ENCODE measurements around the gene RAD51B.

Gene RAD51B

GRCh38 chr14:68594737-68595380, 775.3 kb downstream of the RAD51B start:
- no peak for DNase-seq

GRCh38 chr14:68596211-68596610, 776.6 kb downstream of the RAD51B start:
- no peak for DNase-seq

DNA sequence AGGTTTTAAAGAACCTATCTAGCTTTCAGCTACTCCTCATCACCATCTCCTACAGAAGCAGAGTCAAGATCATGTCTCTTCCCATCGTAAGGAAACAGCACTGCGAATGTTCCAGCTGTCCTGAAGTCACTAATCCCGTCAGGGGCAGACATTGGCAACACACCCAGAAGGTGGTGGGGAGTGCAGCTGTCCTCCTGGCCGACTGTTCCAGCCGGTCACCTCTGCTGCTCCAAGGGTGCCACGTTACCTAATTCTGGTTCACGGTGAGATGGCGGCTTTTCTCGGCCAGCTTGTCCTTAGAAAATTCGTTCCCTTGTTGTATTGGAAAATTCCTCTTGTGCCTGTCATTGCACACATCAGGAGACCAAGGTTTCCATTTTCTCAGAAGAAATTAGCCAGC, 777.1 kb downstream of the RAD51B start:
- DNase-seq: no peak

DNA sequence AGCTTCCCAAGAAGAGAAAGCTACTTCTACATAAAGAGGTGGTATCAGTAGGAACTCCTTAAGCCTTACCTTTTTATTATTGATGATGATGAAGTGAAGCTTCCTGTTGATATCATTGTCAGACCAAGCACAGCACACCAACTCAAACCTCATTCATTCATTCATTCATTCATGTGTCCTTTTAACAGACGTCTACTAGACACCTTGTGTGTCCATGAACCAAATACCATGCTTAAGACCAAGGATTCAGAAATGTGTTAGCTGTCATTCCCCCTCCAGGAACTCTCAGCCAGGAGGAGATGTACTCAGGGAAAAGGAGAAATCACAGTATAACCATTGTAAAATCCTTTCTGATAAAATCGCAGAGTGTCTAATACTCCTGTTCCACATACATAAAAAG, 778.5 kb downstream of the RAD51B start:
- DNase-seq: no peak

GRCh38 chr14:68598621-68599447, 779.3 kb downstream of the RAD51B start:
- DNase-seq: peak; percentile 16

DNA sequence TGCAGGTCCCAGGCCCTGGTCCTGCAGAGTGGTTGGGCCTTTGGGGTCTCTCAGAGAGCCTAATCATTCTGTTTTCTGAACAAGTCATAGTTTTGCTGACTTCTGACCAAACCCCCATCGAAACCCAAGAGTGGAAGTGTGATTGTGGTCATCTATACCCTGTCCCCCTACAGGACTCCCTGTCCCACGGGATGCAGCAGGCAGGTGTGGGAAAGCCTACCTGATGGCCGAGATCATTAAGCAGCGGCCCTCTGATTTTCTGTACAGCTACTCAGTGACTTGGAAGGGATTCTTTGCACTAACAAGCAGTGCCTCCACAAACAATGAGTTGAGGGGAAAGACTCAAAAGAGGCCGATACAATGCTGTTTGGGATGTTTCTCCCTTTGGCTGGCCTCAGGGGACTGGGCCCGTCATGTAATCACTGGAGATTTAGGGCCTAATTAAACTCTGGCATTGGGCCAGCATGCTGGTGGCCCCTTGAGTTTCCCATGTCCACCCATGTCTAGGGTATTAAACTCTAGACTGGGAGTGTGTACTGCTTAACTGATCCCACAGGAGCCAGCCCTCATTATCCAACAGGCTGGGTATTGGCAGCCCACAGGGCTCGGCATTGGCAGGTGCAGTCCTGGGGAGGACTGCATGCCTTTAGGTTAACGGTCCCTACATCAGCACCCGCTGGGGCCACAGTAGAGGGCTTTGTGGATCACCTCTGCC, 780.5 kb downstream of the RAD51B start:
- DNase-seq: no peak

DNA sequence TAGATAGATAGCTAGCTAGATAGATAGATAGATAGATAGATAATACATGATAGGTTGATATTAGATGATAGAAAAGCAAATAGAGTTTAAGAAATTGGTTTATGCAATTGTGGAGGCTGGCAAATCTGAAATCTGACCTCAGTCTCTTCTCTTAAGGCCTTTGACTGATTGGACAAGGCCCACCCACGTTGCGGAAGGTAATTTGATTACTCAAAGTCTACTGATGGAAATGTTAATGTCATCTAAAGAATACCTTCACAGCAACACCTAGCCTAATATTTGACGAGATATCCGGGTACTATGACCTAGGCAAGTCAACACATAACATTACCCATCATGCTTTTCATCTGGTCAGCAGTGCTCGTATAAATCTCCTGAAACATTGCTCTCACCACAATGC, 782.9 kb downstream of the RAD51B start:
- no peak for DNase-seq

- DNase-seq: no peak
Observed at GRCh38 chr14:68603533-68604360, 784.2 kb downstream of the RAD51B start.

DNA sequence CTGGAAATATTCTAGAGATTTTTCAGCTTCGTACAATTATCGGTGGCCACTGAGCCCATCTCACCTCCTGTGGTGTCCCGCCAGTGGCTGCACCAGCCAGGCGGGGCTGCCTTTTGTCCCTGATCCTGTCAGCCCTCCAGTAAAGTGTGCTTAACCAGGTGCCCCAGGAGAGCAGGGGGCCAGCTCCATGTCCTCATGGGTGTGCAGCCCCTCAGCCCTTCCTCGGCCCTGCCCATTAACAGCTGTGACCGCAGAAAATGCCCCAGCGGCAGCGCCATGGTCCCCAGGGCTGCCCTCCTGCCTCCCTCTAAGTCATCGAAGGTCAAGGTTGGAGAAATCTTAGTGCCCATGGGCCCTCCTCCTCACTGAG, 784.8 kb downstream of the RAD51B start:
- DNase-seq: no peak

- no peak for DNase-seq
Observed at GRCh38 chr14:68604822-68605221, 785.2 kb downstream of the RAD51B start.

DNA sequence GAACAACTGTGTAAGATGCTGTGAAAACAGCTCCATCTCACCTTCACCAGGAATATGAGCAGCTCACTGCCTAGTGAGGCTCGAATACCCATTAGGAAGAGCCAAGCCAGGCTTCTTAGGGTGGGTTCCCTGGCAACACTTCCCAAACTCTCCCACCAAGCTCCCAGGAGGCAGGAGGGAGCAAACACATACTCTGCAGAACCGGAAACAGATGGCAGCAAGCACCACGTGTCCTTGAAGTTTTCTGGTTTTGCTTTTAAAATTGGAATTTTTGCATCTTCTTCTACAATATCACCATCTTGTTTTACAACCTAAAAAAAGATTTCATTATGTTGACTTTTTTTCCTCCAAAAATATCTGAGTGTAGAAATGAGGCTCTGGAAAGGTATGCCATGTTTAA, 786.6 kb downstream of the RAD51B start:
- DNase-seq: no peak

GRCh38 chr14:68606644-68607043, 787.1 kb downstream of the RAD51B start:
- DNase-seq: no peak

DNA sequence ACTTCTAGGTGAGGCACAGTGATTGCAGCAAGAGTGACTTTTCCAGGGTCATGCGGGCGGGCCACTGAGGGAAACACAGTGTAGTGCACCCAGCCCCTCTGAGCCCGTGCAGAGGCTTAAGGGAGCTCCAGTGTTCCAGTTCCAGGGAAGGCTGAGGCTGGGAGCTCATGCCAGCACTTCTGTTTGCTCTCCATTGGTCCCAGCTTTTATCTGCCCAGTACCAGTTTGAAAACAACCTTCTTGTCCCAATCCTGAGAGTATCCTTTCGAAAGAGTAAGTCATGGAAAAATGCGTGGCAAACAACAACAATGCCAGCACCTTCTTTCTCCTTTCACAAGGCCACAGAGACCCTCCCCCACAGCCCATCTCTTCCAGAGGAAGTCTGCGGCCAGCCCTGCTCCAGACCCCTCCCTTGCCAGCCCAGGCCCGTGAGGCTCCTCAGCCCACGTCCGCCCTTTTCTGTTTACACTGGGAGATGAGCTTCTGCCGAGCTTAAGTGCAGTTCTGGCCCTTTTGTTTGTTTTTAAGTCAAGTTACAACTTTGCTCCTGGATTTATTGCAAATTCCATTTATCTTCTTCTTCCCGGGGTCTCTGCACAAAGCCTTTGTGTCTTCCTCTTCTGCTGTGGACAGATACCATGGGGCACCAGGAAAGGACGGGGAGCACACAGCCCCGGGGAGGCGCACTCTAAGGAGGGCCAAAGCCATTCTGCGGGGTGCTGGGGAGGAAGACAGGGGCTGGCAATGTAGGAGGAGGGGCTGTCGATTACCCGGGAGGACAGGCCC, 787.7 kb downstream of the RAD51B start:
- DNase-seq: no peak

DNA sequence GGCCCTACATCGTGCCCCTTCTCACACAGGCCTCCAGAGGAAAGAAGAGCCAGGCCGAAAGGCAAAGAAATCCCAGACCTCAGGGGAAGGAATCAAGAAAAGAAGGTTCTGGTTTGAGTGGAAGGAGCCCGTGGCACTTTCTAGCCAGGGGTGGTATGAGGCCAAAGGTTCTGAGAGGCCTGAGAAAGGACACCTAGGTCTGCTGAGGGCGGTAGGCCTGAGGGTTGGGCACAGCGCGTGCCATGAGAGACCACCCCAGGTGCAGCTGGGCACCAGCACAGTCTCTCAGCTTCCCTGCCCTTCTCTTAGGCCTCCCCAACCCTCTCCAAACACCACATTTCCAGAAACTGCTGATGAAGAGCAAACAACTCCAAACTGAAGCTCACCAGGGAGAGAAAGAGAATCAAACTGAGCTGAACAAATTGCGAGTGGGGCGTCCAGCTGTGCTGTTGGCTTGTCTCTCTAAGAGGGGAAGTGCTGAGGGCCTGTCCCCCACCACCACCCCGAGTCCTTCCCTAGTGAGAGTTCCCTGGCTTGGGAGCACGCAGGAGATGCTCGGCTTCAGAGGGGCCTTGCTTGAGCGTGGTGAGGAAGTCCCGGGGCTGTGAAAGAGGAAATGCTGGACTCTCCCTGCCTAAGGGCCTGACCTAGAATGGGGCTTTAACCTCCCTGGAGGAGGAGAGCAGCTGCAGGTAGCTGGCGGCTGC, 788.4 kb downstream of the RAD51B start:
- no peak for DNase-seq

GRCh38 chr14:68608574-68608962, 789.0 kb downstream of the RAD51B start:
- no peak for DNase-seq

GRCh38 chr14:68609012-68609411, 789.4 kb downstream of the RAD51B start:
- no peak for DNase-seq

- no peak for DNase-seq
Observed at GRCh38 chr14:68610251-68610793, 790.7 kb downstream of the RAD51B start.

GRCh38 chr14:68611599-68611998, 792.0 kb downstream of the RAD51B start:
- DNase-seq: no peak

GRCh38 chr14:68612049-68612448, 792.5 kb downstream of the RAD51B start:
- no peak for DNase-seq

GRCh38 chr14:68616221-68616902, 796.8 kb downstream of the RAD51B start:
- no peak for DNase-seq

Data from CD4-positive, alpha-beta T cell treated with Interleukin-17A for 1 hour (primary cell).